Progenitor cell of endocrine pancreas (in vitro differentiated cells): ENCODE data around the gene HPCAL1. TPM values are rescaled to one million over a fixed set of nuclear protein-coding genes. Genes with fewer than 3 reads are reported as not detected.
"Not testable (repeated sequence)": the region's sequence is repeated elsewhere in the genome, so short reads cannot be mapped to it uniquely, and the experiment has no call there.

ENCODE experiments used
- DNase-seq: peaks from one replicate; pipeline ENCODE4 v3.0.0; 2021; ENCODE audit warnings: low spot score; ENCODE audit not compliant: unreplicated experiment
- H3K27ac Mint-ChIP-seq: 2 replicates; pipeline ENCODE4 v1.8.0; 2021; ENCODE audit warnings: mild to moderate bottlenecking, moderate library complexity, mixed read lengths
- H3K27me3 Mint-ChIP-seq: 2 replicates; pipeline ENCODE4 v1.8.0; 2021; ENCODE audit warnings: mixed read lengths
- H3K36me3 Mint-ChIP-seq: 2 replicates; pipeline ENCODE4 v1.8.0; 2022; ENCODE audit warnings: mixed read lengths; ENCODE audit not compliant: insufficient read depth
- H3K4me1 Mint-ChIP-seq: 2 replicates; pipeline ENCODE4 v1.8.0; 2021; ENCODE audit warnings: low read depth, mixed read lengths
- H3K4me3 Mint-ChIP-seq: 2 replicates; pipeline ENCODE4 v1.8.0; 2021; ENCODE audit warnings: low read depth, mild to moderate bottlenecking, moderate library complexity, mixed read lengths
- H3K9me3 Mint-ChIP-seq: 2 replicates; pipeline ENCODE4 v1.8.0; 2021; ENCODE audit warnings: low read depth, mixed read lengths
- CTCF ChIP-seq: fragments of 200-600 bp; sonication (generic); IDR thresholded peaks from one replicate; pipeline ENCODE4 v1.5.0; 2021; ENCODE audit warnings: antibody characterized with exemption, mild to moderate bottlenecking; ENCODE audit not compliant: unreplicated experiment
- total RNA-seq: library from RNA; stranded (reverse); gene quantifications from 2 replicates; pipeline ENCODE4 v1.2.1, GENCODE V29; 2021

The HPCAL1 gene
- total RNA-seq, 1 donor from 2014 or later, result 16.5 TPM

- peaks cover 4% of the 10 kb centered on the region for H3K36me3 Mint-ChIP-seq
- H3K4me3 Mint-ChIP-seq, result no peak overlapping the region
- peaks cover under 1% of the 10 kb centered on the region for H3K27me3 Mint-ChIP-seq
- no peak for TF ChIP-seq CTCF
- peaks cover 8% of the 10 kb centered on the region for H3K4me1 Mint-ChIP-seq
- no peak for DNase-seq
- H3K9me3 Mint-ChIP-seq, result peaks cover 14% of the 10 kb centered on the region
- H3K27ac Mint-ChIP-seq, result no peak overlapping the region
Measured at GRCh38 chr2:10297959-10298531, 4.7 kb upstream of the HPCAL1 start.

- peaks cover 12% of the 10 kb centered on the region for H3K9me3 Mint-ChIP-seq
- DNase-seq, H3K27ac Mint-ChIP-seq, H3K4me3 Mint-ChIP-seq, H3K27me3 Mint-ChIP-seq, H3K36me3 Mint-ChIP-seq: not testable (repeated sequence)
- H3K4me1 Mint-ChIP-seq, result peaks cover 11% of the 10 kb centered on the region
Measured at GRCh38 chr2:10298777-10299176, 3.9 kb upstream of the HPCAL1 start.

GRCh38 chr2:10300328-10300920 is 2.3 kb upstream of the HPCAL1 start:
- Mint-ChIP-seq H3K27me3 (peaks cover 17% of the 10 kb centered on the region), H3K9me3 (peaks cover 4% of the 10 kb centered on the region), H3K4me1 (peaks cover 14% of the 10 kb centered on the region), H3K36me3 (peaks cover 3% of the 10 kb centered on the region), H3K27ac (no peak overlapping the region), H3K4me3 (no peak overlapping the region)
- TF ChIP-seq CTCF, result no peak
- DNase-seq, result no peak

GRCh38 chr2:10300997-10301940 is 1.4 kb upstream of the HPCAL1 start:
- Mint-ChIP-seq H3K36me3 (peaks cover 3% of the 10 kb centered on the region), H3K27me3 (peaks cover 25% of the 10 kb centered on the region), H3K4me1 (peaks cover 14% of the 10 kb centered on the region), H3K4me3 (peak overlapping the region; percentile 65), H3K9me3 (peaks cover 4% of the 10 kb centered on the region), H3K27ac (no peak overlapping the region)
- no peak for TF ChIP-seq CTCF
- no peak for DNase-seq

- H3K27ac Mint-ChIP-seq, result no peak overlapping the region
Measured at GRCh38 chr2:10301941-10302478, 694 bp upstream of the HPCAL1 start.

More at GRCh38 chr2:10301941-10302478, 694 bp upstream of the HPCAL1 start:
- Mint-ChIP-seq H3K9me3 (peaks cover 4% of the 10 kb centered on the region), H3K36me3 (peaks cover 3% of the 10 kb centered on the region), H3K27me3 (peaks cover 31% of the 10 kb centered on the region), H3K4me3 (peak overlapping the region; percentile 65), H3K4me1 (peaks cover 14% of the 10 kb centered on the region)
- no peak for TF ChIP-seq CTCF
- DNase-seq, result no peak
